ENCODE results near the gene UCP3. TPM values are rescaled to one million over a fixed set of nuclear protein-coding genes. Genes with fewer than 3 reads are reported as not detected.

Gene UCP3
- total and polyA plus RNA-seq, 7 donors, result 0.23 to 2.8 (median 1.0) TPM; not detected in 1

DNA sequence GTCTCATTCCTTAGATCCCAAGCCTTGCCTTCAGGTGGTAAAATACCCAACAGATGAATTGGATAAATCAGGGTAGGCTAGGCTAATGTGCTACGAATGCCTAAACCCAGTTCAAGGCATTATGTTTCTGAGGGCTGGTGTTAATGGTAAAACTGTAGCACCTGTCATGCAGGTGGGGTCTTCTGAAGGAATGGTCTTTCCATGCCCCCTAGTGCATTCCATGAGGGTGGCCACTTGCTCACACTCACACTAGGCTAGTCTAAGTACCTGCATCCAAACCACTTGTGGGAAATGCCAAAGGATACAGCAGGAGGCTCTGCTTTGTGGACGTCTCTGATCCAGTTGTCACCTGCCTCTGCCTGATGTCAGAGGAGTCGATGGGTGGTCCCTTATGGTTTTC lies 24.2 kb upstream of the UCP3 start:
- H3K27me3 ChIP-seq, result no peaks in the 10 kb centered on the region
- TF ChIP-seq POLR2A (IDR thresholded peaks at IDR 0.05) (no peak), POLR2AphosphoS5 (IDR thresholded peaks at IDR 0.05) (no peak), EP300 (IDR thresholded peaks at IDR 0.05) (no peak)
- TF ChIP-seq, protein P1, sequence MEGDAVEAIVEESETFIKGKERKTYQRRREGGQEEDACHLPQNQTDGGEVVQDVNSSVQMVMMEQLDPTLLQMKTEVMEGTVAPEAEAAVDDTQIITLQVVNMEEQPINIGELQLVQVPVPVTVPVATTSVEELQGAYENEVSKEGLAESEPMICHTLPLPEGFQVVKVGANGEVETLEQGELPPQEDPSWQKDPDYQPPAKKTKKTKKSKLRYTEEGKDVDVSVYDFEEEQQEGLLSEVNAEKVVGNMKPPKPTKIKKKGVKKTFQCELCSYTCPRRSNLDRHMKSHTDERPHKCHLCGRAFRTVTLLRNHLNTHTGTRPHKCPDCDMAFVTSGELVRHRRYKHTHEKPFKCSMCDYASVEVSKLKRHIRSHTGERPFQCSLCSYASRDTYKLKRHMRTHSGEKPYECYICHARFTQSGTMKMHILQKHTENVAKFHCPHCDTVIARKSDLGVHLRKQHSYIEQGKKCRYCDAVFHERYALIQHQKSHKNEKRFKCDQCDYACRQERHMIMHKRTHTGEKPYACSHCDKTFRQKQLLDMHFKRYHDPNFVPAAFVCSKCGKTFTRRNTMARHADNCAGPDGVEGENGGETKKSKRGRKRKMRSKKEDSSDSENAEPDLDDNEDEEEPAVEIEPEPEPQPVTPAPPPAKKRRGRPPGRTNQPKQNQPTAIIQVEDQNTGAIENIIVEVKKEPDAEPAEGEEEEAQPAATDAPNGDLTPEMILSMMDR (IDR thresholded peaks at IDR 0.05), result no peak
- H3K36me3 ChIP-seq, result peaks cover 4 to 69% (median 23%) of the 10 kb centered on the region in 4 donors
- H3K27ac ChIP-seq, result no peak overlapping the region
- no peaks in the 10 kb centered on the region for H3K4me1 ChIP-seq
- no peak for DNase-seq
- H3K4me3 ChIP-seq, result no peak overlapping the region
- no peaks in the 10 kb centered on the region for H3K9me3 ChIP-seq
- intact Hi-C loops (cut with DNase I), result no loop called here
- WGBS, 2 donors, result 92 to 94% methylated on average over 3 of the region's 3 CpGs

- H3K36me3 ChIP-seq, result peaks cover 4 to 50% (median 13%) of the 10 kb centered on the region in 4 donors
- WGBS, 2 donors, result 88 to 91% methylated on average over 9 of the region's 9 CpGs
- no peaks in the 10 kb centered on the region for H3K27me3 ChIP-seq
- TF ChIP-seq POLR2AphosphoS5 (IDR thresholded peaks at IDR 0.05) (no peak), POLR2A (IDR thresholded peaks at IDR 0.05) (no peak), EP300 (IDR thresholded peaks at IDR 0.05) (no peak)
- TF ChIP-seq, protein P1 (IDR thresholded peaks at IDR 0.05), result no peak
- no peak overlapping the region for H3K27ac ChIP-seq
- peaks cover 0 to 5% (median 0%) of the 10 kb centered on the region in 4 donors for H3K4me1 ChIP-seq
- H3K9me3 ChIP-seq, result no peaks in the 10 kb centered on the region
- DNase-seq, result no peak
- intact Hi-C loops (cut with DNase I), result no loop called here
- no peak overlapping the region for H3K4me3 ChIP-seq
Measured at GRCh38 chr11:74030723-74031676, 22.1 kb upstream of the UCP3 start.

DNA sequence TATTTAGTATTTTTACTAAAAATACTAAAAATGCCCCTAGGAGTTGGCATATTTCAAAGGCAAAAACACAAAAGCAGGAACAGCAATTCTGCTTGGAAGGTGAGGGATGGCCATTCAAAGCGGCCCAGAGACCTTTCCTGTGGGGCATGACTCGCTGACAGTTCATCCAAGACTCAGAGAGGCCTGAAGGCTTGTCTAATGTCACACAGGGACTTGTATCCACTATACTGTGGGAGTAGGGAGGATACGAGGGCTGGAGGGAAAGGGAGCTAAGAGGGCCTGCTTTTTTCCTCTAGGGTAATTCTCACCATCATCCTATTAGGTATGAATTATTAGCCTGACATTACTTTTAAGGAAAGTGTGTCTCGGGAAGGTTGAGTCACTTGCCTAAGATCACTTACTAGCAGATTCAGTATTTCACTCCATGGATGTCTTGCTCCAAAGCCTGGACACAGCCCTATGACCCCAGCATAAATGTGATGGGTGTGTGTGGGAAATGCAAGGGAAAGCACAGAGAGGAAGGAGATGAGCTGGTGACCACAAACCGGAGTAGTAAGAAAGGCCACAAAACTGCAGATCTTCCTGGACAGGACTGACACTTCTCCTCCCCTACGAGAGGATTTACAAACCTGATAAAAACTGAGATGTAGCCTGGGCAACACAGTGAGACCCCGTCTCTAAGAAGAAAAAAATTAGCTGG lies 16.7 kb upstream of the UCP3 start:
- no peaks in the 10 kb centered on the region for H3K9me3 ChIP-seq
- WGBS, 2 donors, result 90 to 93% methylated on average over 7 of the region's 7 CpGs
- H3K4me1 ChIP-seq, result peaks cover 0 to 5% (median 0%) of the 10 kb centered on the region in 4 donors
- no peak for TF ChIP-seq EP300 (IDR thresholded peaks at IDR 0.05)
- no peaks in the 10 kb centered on the region for H3K27me3 ChIP-seq
- peaks cover 0 to 2% (median 0%) of the 10 kb centered on the region in 4 donors for H3K36me3 ChIP-seq
- DNase-seq, result no peak
- no peak overlapping the region for H3K4me3 ChIP-seq
- intact Hi-C loops (cut with DNase I), result no loop called here
- H3K27ac ChIP-seq, result no peak overlapping the region

DNA sequence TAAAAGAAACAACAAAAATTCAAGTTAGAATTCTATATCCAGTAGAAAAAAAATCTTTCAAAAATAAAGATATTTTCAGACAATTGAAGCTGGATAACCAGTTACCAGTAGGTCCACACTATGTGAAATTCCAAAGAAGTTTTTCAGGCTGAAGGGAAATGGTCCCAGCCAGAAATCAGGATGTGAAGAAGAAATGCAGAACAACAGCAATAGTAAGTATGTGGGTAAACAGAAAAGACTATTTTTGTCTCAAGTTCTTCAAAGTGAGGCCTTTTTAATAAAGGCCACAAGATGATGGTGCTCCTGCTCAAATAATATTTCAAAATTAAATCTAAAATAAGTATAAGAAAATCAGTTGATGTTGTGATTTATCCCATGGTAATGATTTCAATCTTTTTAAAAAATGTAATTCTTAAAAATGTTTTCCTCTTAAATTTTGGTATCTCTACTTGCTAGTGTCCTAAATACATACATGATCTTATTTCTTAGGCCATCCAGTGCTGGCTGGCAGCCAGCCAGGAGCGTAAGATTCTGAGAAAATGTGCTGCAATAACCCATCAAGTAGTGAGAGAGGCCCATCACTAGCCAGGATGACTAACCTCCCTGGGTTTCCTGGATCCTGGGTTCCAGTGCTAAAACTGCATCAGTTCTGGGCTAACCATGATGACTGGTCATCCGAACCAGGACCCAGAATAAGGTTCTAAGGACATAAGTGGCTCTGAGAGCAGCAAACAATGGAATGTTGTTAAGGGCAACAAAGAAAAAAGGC lies 15.6 kb upstream of the UCP3 start:
- 69 to 75% methylated on average over 2 of the region's 2 CpGs for WGBS, 2 donors
- intact Hi-C loops (cut with DNase I), result no loop called here
- no peaks in the 10 kb centered on the region for H3K9me3 ChIP-seq
- no peaks in the 10 kb centered on the region for H3K27me3 ChIP-seq
- TF ChIP-seq, protein P1 (IDR thresholded peaks at IDR 0.05), result no peak
- TF ChIP-seq EP300 (IDR thresholded peaks at IDR 0.05) (no peak), POLR2A (IDR thresholded peaks at IDR 0.05) (no peak), POLR2AphosphoS5 (IDR thresholded peaks at IDR 0.05) (no peak)
- peaks cover 0 to 8% (median 4%) of the 10 kb centered on the region in 4 donors for H3K4me1 ChIP-seq
- H3K4me3 ChIP-seq, result no peak overlapping the region
- no peaks in the 10 kb centered on the region for H3K36me3 ChIP-seq
- H3K27ac ChIP-seq, result no peak overlapping the region
- peak; percentile 86 for DNase-seq
